Ascending aorta (tissue), 2 donors: ENCODE results near the gene SPEF2. TPM values are rescaled to one million over a fixed set of nuclear protein-coding genes. Genes with fewer than 3 reads are reported as not detected.

ENCODE experiments used
- DNase-seq, 2 donors: peaks; one replicate each; pipeline ENCODE4 v3.0.0-alpha.2; 2019; ENCODE audit warnings: low spot score in 2 of 2
- H3K27ac ChIP-seq, 2 donors: fragments of 200-600 bp; sonication (generic); one replicate each; pipeline ENCODE4 v1.5.1; 2016 to 2017; ENCODE audit warnings: mild to moderate bottlenecking in 1 of 2
- H3K27me3 ChIP-seq: fragments of 200-600 bp; sonication (generic); one replicate; pipeline ENCODE4 v1.5.1; 2017
- H3K36me3 ChIP-seq, 2 donors: fragments of 200-600 bp; sonication (generic); one replicate each; pipeline ENCODE4 v1.5.1; 2016
- H3K4me1 ChIP-seq, 2 donors: fragments of 200-600 bp; sonication (generic); one replicate each; pipeline ENCODE4 v1.5.1; 2016 to 2017; ENCODE audit warnings: mild to moderate bottlenecking in 1 of 2
- H3K4me3 ChIP-seq, 2 donors: fragments of 200-600 bp; sonication (generic); one replicate each; pipeline ENCODE4 v1.5.1; 2016 to 2017; ENCODE audit warnings: mild to moderate bottlenecking in 1 of 2
- H3K9me3 ChIP-seq, 2 donors: fragments of 200-600 bp; sonication (generic); one replicate each; pipeline ENCODE4 v1.5.1; 2016
- CTCF ChIP-seq, 3 experiments: fragments of 200-600 bp in 2 of 3; fragments of 450-650 bp in 1 of 3; sonication (generic) in 2 of 3; IDR thresholded peaks; one replicate each; pipeline ENCODE4 v1.5.1; 2016 to 2019; ENCODE audit warnings: antibody characterized with exemption in 3 of 3, mild to moderate bottlenecking in 1 of 3, moderate library complexity in 1 of 3
- intact Hi-C: fragments of 100-400 bp; cut with DNase I; formaldehyde crosslinking; loops from one replicate; pipeline ENCODE4 v1.15.1; 2023
- total RNA-seq: library from RNA; depleted of rRNA; stranded (reverse); fragments of >200 nt; gene quantifications from one replicate; pipeline ENCODE4 v1.1.0, GENCODE V29; 2016

The SPEF2 gene
- 0.32 TPM for total RNA-seq

DNA sequence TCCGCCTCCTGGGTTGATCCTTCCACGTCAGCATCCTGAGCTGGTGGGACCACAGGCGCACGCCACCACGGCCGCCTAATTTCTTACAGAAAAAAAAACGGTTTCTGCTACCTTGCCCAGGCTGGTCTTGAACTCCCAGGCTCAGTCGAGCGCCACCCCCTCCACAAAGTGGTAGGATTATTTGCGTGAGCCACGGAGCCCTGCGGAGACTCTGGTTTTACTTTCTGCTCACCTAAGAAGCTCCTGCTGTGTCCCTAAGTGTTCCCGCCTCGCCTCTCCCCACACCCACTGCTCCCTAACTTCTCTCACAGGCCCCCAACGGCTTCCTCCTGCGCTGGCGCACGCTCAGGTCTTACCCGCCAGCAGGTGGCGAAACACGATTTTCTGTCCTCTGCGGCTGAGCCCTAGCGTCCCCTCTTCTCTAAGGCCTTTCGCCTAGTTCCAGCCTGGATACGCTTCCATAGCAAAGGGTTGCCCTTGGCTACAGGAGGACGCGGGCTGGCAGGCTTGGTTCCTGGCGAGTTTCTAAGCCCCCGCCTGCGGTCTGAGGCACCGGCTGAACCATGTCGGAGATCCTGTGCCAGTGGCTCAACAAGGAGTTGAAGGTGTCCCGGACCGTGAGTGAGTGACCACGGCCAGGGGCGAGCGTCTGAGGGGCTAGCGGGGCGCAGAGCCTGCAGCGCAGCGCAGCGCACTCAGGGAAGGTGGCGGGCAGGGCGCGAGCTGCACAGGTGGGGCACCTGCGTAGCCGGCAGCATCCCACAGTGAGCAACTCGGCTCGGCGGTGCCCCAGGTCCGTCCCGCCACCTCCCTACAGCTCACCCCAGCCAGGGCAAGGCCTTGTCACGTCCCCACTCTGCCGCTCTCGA is at the start of gene SPEF2:
TSS of gene SPEF2 (plus strand) at position 429 of the 869 bp plus-strand sequence. CDS start at position 564, 135 bp downstream.
- peak within 1 kb of the TSS; percentile 76 to 96 for H3K4me3 ChIP-seq
- intact Hi-C loops, result no loop called here
- no peaks in the 10 kb centered on the region for H3K9me3 ChIP-seq
- no peaks in the 10 kb centered on the region for H3K27me3 ChIP-seq
- H3K4me1 ChIP-seq, result peaks cover 0 to 6% of the 10 kb centered on the region in 2 donors
- DNase-seq, result peak; percentile 12 to 84
- no peaks in the 10 kb centered on the region for H3K36me3 ChIP-seq
- peak; percentile 53 to 71 (median 62) for TF ChIP-seq CTCF (IDR thresholded peaks at IDR 0.05)
- peak within 1 kb of the TSS; percentile 2 to 45 for H3K27ac ChIP-seq

- H3K9me3 ChIP-seq, result no peaks in the 10 kb centered on the region
- no peaks in the 10 kb centered on the region for H3K4me1 ChIP-seq
- no peak overlapping the region for H3K4me3 ChIP-seq
- H3K27me3 ChIP-seq, result no peaks in the 10 kb centered on the region
- H3K27ac ChIP-seq, result no peak overlapping the region
- DNase-seq, result no peak
- no peaks in the 10 kb centered on the region for H3K36me3 ChIP-seq
- intact Hi-C loops, result no loop called here
- TF ChIP-seq CTCF (IDR thresholded peaks at IDR 0.05), result no peak
These were observed 42.1 kb upstream of the SPEF2 start for GRCh38 chr5:35575578-35575977.

DNA sequence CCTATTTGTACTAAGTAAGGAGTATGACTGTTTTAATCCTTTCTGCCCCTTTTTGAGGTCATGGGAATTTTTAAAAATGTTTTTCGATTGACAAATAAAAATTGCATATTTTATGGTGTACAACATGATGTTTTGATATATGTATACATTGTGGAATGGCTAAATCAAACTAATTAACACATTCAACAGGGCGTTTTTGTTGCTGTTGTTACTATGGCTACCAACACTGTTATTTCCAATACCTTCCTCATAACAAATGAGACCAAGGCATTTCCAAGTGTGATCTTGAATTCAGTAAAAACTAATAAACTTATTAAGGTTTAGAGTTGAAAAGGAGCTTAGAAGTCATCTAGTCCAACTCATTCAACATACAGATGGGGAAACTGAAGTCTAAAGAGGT is 30.2 kb upstream of the SPEF2 start:
- H3K9me3 ChIP-seq, result no peaks in the 10 kb centered on the region
- no peak overlapping the region for H3K4me3 ChIP-seq
- TF ChIP-seq CTCF (IDR thresholded peaks at IDR 0.05), result no peak
- no peaks in the 10 kb centered on the region for H3K27me3 ChIP-seq
- H3K4me1 ChIP-seq, result no peaks in the 10 kb centered on the region
- intact Hi-C loops, result no loop called here
- DNase-seq, result no peak
- H3K36me3 ChIP-seq, result no peaks in the 10 kb centered on the region
- no peak overlapping the region for H3K27ac ChIP-seq

- DNase-seq, result no peak
- no peak for TF ChIP-seq CTCF (IDR thresholded peaks at IDR 0.05)
- H3K27me3 ChIP-seq, result no peaks in the 10 kb centered on the region
- H3K4me1 ChIP-seq, result no peaks in the 10 kb centered on the region
- intact Hi-C loops, result no loop called here
- no peaks in the 10 kb centered on the region for H3K36me3 ChIP-seq
- no peak overlapping the region for H3K4me3 ChIP-seq
- no peak overlapping the region for H3K27ac ChIP-seq
- H3K9me3 ChIP-seq, result no peaks in the 10 kb centered on the region
These were observed 24.3 kb upstream of the SPEF2 start for GRCh38 chr5:35593338-35593737.

GRCh38 chr5:35598707-35599370 is 18.8 kb upstream of the SPEF2 start:
- intact Hi-C loops, result no loop called here
- H3K9me3 ChIP-seq, result peaks cover 0 to under 1% of the 10 kb centered on the region in 2 donors

More at GRCh38 chr5:35598707-35599370, 18.8 kb upstream of the SPEF2 start:
- H3K27ac ChIP-seq, result no peak overlapping the region
- no peak overlapping the region for H3K4me3 ChIP-seq
- no peak for DNase-seq
- H3K36me3 ChIP-seq, result no peaks in the 10 kb centered on the region
- H3K4me1 ChIP-seq, result no peaks in the 10 kb centered on the region
- no peaks in the 10 kb centered on the region for H3K27me3 ChIP-seq
- no peak for TF ChIP-seq CTCF (IDR thresholded peaks at IDR 0.05)
